Measurements from ENCODE around the gene CLIC1.

GRCh38 chr6:31736768-31737314 lies 511 bp upstream of the CLIC1 start:
- TF ChIP-seq REST (IDR thresholded peaks at IDR 0.05; ENCODE audit: low read depth) (no peak), EP300 (IDR thresholded peaks at IDR 0.05; ENCODE audit: borderline replicate concordance) (no peak)
